HG03108 (cell line): ENCODE data around the gene RGSL1.

ENCODE experiments used
- ATAC-seq: cut with Tn5 transposase; IDR thresholded peaks from one replicate; pipeline ENCODE4 v1.9.1; 2021; ENCODE audit warnings: moderate library complexity; ENCODE audit not compliant: unreplicated experiment

RGSL1 gene

GRCh38 chr1:182587666-182588499 lies 137.9 kb downstream of the RGSL1 start:
- no peak for ATAC-seq

GRCh38 chr1:182588500-182589396 lies 138.8 kb downstream of the RGSL1 start, which contains the start of gene RNASEL:
TSS of gene RNASEL (minus strand) at chr1:182589256. CDS start at chr1:182586806, 2,450 bp downstream.
- peak; percentile 81 for ATAC-seq

GRCh38 chr1:182589520-182589919 lies 139.6 kb downstream of the RGSL1 start:
- ATAC-seq, result no peak

- ATAC-seq, result no peak
These were observed 140.0 kb downstream of the RGSL1 start for GRCh38 chr1:182589931-182590330.

- ATAC-seq, result no peak
These were observed 145.8 kb downstream of the RGSL1 start for GRCh38 chr1:182595641-182596240.

- no peak for ATAC-seq
These were observed 147.0 kb downstream of the RGSL1 start for GRCh38 chr1:182596934-182597333.

- no peak for ATAC-seq
These were observed 148.3 kb downstream of the RGSL1 start for GRCh38 chr1:182598296-182598695.

GRCh38 chr1:182599339-182599738 lies 149.4 kb downstream of the RGSL1 start:
- ATAC-seq, result no peak

- ATAC-seq, result no peak
These were observed 150.2 kb downstream of the RGSL1 start for GRCh38 chr1:182600036-182600713.

- ATAC-seq, result no peak
These were observed 150.9 kb downstream of the RGSL1 start for GRCh38 chr1:182600745-182601415.

- ATAC-seq, result no peak
These were observed 151.5 kb downstream of the RGSL1 start for GRCh38 chr1:182601416-182601786.

- ATAC-seq, result no peak
These were observed 152.0 kb downstream of the RGSL1 start for GRCh38 chr1:182601913-182602312.

GRCh38 chr1:182602935-182603645 lies 153.1 kb downstream of the RGSL1 start:
- no peak for ATAC-seq

GRCh38 chr1:182603646-182604174 lies 153.8 kb downstream of the RGSL1 start:
- peak; percentile 0 for ATAC-seq

- peak; percentile 86 for ATAC-seq
These were observed 154.5 kb downstream of the RGSL1 start, which contains the start of gene RGS16 for GRCh38 chr1:182604175-182605164. TSS of gene RGS16 (minus strand) at chr1:182604389. CDS start at chr1:182604259, 130 bp downstream.

- ATAC-seq, result no peak
These were observed 157.6 kb downstream of the RGSL1 start for GRCh38 chr1:182607566-182607965.

- ATAC-seq, result no peak
These were observed 158.3 kb downstream of the RGSL1 start for GRCh38 chr1:182608236-182608635.
